ENCODE results near the gene C13orf46.
"Not testable (repeated sequence)": the region's sequence is repeated elsewhere in the genome, so short reads cannot be mapped to it uniquely, and the experiment has no call there.

The C13orf46 gene

GRCh38 chr13:113991676-113992179 lies 17.9 kb upstream of the C13orf46 start:
- no peak for DNase-seq

- DNase-seq = peak; percentile 99
Observed at GRCh38 chr13:113991191-113991669, 17.4 kb upstream of the C13orf46 start.

DNA sequence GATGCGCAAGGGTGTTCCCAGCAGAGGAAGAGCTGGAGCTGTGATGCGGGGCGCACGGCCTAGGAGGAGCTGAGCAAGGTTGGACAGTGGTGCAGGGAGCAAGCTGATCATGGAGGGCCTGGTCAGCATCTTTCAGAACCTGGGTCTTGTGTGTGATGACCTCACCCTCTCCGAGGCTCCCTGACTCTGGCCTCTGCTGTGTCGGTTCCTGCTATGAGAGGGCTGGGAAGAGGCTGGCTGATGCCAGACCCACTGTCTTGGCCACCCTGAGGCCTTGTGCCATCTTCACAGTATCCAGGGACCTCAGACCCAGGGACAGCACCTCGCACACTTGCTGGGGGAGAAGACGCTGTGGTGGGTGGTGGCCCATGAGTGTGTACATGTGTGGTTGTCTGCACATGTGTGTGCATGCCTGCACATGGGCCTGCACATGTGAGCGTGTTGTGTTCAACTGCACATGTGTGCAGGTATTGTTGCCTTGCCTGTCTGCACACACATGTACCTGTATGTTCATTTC lies 16.5 kb upstream of the C13orf46 start:
- DNase-seq = no peak

DNA sequence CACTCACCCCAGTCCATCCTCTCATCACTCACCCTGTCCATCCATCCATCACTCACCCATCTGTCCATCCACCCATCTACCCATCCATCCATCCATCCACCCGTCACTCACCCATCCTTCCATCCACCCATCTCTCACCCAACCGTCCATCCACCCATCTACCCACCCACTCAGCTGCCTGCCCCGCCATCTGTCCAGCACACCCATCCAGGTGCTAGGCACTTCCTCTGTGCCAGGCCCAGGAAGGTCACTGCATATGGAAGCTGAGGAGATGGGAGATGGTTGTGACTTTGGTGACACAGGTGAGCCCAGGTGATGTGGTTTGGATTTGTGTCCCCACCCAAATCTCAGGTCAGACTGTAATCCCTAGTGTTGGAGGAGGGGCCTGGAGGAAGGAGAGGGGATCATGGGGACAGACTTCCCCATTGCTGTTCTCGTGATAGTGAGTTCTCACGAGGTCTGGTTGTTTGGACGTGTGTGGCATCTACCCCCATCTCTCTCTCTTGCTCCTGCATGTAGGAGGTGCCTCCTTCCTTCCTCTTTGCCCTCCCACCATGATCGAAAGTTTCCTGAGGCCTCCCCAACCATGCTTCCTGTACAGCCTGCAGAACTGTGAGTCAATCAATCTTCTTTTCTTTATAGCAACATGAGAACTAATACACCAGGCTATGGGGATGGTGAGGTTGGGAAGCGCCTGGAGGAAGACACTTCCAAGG lies 15.9 kb upstream of the C13orf46 start:
- DNase-seq = no peak

DNA sequence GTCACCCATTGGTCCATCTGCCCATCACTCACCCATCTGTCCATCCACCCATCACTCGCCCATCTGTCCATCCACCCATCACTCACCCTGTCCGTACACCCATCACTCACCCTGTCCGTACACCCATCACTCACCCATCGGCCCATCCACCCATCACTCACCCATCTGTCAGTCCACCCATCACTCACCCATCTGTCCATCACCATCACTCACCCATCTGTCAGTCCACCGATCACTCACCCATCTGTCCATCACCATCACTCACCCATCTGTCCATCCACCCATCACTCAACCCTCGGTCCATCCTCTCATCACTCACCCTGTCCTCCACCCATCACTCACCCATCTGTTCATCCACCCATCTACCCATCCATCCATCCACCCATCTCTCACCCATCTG lies 15.0 kb upstream of the C13orf46 start:
- not testable (repeated sequence) for DNase-seq

DNA sequence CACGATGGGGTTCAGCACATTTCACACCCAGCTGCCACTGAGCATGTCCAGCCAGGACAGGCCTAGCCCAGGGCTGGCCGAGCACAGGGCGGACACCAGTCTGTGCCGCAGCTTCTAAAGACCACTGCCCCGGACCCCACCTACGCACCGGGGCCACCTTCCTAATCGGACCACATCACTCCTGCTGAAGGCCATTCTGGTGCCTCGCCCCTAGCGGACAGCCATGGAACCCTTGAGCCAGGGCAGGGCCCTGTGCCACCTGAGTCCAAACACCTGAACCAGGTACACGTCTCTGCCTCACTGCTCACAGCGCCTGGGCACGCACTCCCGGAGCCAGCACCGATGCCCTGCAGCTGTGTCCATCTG lies 8.4 kb upstream of the C13orf46 start:
- DNase-seq = no peak

- no peak for DNase-seq
Observed at GRCh38 chr13:113981611-113982295, 7.9 kb upstream of the C13orf46 start.

DNA sequence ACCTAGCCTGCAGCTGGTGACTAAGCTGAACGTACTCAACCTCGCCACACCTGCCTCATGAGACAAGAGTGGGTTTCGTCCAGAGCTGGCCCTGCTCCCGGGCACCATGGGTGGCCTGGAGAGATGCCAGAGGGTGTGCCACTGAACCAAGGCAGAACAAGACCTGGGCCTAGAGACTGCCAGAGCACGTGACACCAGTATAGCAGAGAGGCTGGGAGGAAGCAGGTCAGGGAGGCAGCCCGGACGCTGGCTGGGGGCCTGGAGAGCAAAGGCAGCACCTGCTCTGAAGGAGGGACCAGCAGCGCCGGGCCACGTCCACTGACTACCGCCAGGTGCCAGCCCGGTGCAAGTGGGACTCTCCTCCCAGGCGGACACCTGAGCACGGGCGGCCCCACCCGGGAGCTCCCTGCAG lies 7.3 kb upstream of the C13orf46 start:
- DNase-seq = peak; percentile 100

DNA sequence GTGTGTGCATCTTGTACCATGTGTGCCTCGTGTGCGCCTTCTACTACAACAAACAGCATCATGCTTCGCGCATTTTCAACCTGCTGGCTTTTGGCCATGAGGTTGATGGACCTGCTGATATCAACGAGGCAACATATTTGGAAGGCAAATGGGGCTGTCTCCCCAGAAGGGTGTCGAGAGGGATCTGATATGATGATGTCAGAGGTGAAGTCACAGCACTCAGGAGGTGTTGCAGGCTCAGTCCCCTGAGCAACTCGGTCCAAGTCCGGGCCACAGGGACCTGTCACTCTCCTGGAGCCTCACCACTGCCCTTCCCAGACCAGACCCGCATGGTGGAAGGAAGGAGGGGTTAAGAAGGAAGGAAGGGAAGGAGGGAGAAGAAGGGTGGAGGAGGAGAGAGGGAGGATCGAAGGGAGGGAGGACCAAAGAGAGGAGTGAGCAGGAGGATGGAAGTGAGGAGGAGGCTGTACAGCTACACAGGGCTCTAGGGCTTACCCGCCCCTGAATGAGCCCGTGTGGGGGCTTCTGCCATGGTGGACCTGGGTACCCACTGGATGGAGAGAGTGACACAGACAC lies 6.7 kb upstream of the C13orf46 start:
- DNase-seq = peak; percentile 79

GRCh38 chr13:113979791-113980471 lies 6.1 kb upstream of the C13orf46 start:
- DNase-seq = no peak

DNA sequence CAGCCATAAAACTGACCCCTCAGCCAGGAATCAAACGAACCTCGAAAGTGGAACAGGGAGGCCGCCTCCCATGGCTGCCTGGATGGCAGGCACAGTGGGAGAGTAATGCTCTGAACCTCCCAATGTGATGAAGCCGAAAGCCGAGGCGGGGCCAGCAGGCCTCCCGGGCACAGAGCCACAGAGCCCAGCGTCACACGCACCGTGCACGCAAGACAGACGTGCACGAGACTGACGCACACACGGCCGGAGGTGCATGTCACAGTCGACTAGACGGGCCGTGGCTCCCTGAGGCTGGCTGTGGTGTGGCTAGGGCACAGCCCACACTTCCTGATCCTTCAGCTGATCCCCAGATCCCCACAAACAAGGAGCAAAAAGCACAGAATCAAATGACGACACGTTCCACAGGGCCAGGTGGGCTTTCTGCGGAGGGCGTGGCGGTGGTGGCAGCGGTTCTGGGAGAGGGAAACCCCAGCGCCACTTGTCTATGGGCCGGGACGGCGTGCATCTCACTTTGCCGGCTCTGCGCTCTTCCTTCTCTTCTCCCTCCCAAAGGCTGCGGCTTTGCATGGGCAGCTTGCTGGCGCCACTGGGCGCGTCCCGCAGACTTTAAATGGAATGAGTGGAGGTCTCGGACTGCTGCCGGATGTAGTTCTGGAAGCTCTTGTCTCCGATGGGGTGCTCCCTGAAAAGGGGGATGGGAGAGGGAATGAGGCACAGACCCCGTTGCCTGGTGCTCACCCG lies 5.0 kb upstream of the C13orf46 start:
- no peak for DNase-seq

DNA sequence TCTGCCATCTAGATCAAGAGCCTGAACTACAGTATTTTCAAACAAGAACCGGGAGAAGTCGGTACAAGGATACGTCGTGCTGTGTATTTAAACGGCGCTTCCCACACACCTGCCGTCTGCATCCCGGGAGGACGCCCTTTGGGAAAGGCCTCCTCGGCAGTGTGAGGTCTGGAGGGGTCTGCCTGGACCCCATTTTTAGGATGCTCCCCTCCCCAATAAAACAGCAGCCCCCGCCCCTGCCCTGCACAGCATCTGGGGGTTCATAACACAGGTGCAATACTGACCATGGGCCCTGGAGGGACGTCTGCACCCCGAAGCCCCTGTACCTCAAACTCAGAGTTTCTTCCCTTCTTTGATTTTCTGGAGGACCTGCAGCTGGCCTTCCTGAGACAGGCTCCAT lies 4.1 kb upstream of the C13orf46 start:
- DNase-seq = no peak

- DNase-seq = no peak
Observed at GRCh38 chr13:113976711-113977684, 3.1 kb upstream of the C13orf46 start.

DNA sequence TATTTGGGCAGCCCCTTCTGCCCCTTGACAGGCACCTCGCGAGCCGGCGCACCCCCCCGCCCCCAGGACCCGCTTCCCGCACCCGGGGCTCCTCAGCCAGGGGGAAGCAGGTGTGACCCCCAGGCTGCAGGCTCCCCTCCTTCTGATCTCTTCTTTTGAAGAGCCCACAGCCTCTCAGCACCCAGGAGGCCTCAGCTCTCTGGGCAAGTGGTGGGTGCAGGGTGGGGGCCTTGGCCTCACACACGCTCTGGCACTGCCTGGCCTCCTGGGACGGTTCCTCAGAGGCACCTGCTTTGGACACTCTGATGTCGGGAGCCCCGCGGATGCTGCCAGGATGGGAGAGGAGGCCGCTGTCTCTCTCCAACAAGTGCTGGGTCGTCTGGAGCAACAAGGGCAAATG lies 1.5 kb upstream of the C13orf46 start:
- DNase-seq = no peak

DNA sequence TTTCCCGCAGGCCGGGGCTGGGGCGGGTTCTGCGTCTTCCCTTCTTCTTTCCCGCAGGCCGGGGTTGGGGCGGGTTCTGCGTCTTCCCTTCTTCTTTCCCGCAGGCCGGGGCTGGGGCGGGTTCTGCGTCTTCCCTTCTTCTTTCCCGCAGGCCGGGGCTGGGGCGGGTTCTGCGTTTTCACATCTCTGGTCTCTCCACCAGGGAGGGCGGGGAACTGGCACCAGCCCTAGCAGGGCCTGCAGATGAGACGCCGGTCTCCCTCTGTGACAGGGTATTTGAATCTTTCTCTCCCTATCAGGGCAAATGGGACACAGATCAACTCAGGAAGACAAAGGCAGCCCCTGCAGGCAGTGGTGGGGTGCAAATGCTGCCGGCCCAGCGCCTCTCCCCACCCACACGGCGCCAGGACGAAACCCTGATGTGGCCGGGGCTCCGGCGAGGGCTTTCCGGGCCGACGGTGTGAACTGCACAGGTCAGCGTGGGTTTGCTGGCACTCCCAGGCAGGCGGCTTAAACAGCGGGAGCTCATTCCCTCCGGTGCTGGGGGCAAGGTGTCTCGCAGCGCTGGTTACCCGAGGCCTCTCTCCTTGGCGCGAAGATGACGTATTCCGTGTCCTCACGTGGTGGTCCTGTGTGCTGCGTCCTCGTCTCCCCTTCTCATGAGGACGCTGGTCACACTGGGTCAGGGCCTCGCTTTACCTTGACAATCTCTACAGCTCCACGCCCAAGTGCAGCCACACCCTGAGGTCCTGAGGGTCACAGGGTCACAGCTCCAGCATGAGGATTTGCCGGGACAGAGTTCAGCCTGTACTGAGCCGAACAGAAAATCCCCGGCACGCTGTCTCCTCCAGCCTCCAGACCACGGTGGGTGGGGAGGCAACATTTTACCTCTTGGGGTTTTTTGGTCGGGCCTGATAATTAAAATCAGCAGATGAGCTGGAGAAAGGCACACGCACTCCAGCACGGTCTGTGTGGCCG lies 717 bp upstream of the C13orf46 start:
- DNase-seq = no peak

DNA sequence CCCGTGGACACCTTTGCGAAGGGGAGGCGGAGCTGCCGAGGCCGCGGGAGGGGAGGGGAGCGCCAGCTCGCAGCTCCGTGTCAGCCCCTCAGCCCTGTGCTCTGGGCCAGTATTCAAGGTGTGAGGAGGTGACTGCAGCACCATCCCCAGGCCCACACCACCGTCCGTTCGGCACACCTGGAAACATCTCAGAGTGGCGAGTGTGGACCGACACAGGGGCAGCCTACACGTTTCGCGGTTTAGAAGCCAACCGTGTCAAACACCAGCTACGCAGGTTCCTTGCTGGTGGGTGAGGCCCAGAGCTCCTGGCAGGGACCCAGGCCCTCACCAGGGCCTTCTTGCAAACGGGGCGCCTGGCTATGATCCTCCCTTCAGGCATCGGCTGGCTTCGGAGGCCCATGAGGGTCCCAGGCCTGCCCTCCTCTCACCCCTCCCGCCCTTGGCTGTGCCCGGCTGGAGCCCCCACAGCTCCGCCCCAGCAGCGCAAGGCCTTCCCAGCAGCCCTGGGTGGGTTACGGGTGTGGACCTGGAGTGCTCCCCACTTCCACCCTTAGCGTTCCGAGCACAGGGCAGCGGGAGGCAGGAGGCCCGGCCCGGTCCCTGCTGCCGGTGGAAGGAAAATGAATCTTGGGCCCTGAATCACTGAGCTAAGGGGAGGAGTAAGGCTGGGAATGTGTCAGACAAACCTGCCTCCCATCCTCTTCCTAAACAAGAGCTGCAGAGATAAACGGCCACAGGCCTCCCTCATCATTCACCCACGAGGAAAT lies 1.2 kb downstream of the C13orf46 start:
- DNase-seq = no peak

DNA sequence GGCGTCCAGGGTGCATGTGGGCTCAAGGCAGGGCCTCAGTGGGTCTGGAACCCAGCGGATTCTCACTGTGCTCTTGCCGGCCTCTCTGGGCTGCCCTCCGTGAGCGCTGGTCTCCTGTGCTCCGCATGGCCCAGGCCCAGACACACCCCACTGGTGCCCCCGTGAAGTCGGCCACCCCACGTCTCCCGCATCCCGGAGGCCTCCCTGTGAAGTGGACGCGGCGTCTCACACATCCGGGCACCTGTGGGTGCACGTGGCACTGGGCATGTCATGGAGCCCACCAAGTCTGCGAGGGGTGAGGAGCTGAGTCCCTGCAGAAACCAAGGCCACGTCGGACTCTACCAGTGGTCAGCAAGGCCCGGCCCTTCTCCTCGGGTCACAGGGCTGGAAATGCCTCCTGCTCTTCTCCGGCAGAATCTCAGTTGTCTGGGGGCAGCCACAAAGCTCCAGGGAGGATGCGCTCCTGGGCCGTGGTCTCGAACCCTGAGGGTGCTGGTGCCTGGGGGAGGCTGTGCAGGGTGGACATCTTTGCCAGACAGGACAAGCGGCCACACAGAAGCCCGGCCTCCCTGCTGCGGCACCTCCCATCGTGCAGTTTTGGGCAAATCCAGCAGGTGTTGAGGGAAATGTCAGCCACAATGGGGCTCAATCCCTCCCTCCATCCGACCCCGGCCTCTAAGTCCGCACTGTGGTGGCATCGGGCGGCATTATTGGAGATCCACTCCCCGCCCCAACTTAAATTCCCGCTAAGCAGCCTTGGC lies 2.2 kb downstream of the C13orf46 start:
- no peak for DNase-seq

- DNase-seq = no peak
Observed at GRCh38 chr13:113970810-113971470, 2.9 kb downstream of the C13orf46 start.
